Sigmoid colon (tissue), 7 donors: ENCODE results near the gene GLIS1. TPM values are rescaled to one million over a fixed set of nuclear protein-coding genes. Genes with fewer than 3 reads are reported as not detected.
"Not testable (repeated sequence)": the region's sequence is repeated elsewhere in the genome, so short reads cannot be mapped to it uniquely, and the experiment has no call there.

Source experiments
- DNase-seq: peaks from one replicate; pipeline ENCODE4 v3.0.0-alpha.2; 2019
- H3K27ac ChIP-seq, 4 donors: fragments of 200-600 bp; sonication (generic); one replicate each; pipeline ENCODE4 v1.5.1; 2016 to 2019; ENCODE audit warnings: mild to moderate bottlenecking in 1 of 4
- H3K27me3 ChIP-seq, 3 donors: fragments of 200-600 bp; sonication (generic); one replicate each; pipeline ENCODE4 v1.5.1; 2019; ENCODE audit warnings: mild to moderate bottlenecking in 1 of 3
- H3K36me3 ChIP-seq, 4 donors: fragments of 200-600 bp; sonication (generic); one replicate each; pipeline ENCODE4 v1.5.1; 2016 to 2019
- H3K4me1 ChIP-seq, 4 donors: fragments of 200-600 bp; sonication (generic); one replicate each; pipeline ENCODE4 v1.5.1; 2017 to 2019
- H3K4me3 ChIP-seq, 4 donors: fragments of 200-600 bp; sonication (generic); one replicate each; pipeline ENCODE4 v1.5.1; 2017 to 2019; ENCODE audit warnings: mild to moderate bottlenecking in 2 of 4, moderate library complexity in 1 of 4
- H3K9me3 ChIP-seq, 4 donors: fragments of 200-600 bp in 3 of 4; sonication (generic) in 3 of 4; one replicate each; pipeline versions ENCODE4 v1.5.1 to v1.6.1; 2013 to 2019
- CTCF ChIP-seq, 4 experiments: fragments of 450-650 bp in 3 of 4; fragments of 200-600 bp in 1 of 4; IDR thresholded peaks; one replicate each; pipeline ENCODE4 v1.5.1; 2016 to 2019; ENCODE audit warnings: antibody characterized with exemption in 4 of 4, mild to moderate bottlenecking in 3 of 4, moderate library complexity in 2 of 4
- EP300 ChIP-seq, 4 donors: sonication (generic); formaldehyde crosslinking; IDR thresholded peaks; one replicate each; pipeline ENCODE4 v1.6.1; 2017; ENCODE audit warnings: antibody characterized with exemption in 4 of 4
- POLR2A ChIP-seq, 2 donors: fragments of 450-650 bp; IDR thresholded peaks; one replicate each; pipeline ENCODE4 v1.6.1; 2016; ENCODE audit warnings: antibody characterized with exemption in 2 of 2, mild to moderate bottlenecking in 2 of 2, moderate library complexity in 2 of 2
- POLR2AphosphoS5 ChIP-seq, 4 donors: sonication (generic); formaldehyde crosslinking; IDR thresholded peaks; one replicate each; pipeline ENCODE4 v1.6.1; 2017; ENCODE audit warnings: antibody characterized with exemption in 4 of 4
- WGBS, 2 donors: extraction: QIAGEN DNeasy Blood & Tissue Kit; methylation state at CpG; one replicate each; pipeline ENCODE4 v1.1.7; 2013; 5-methylcytosine and 5-hydroxymethylcytosine counted together
- intact Hi-C: fragments of 100-400 bp; cut with DNase I; formaldehyde crosslinking; loops from one replicate; pipeline ENCODE4 v1.15.1; 2023
- polyA plus RNA-seq, 3 donors: library from polyadenylated mRNA; stranded (reverse); fragments of 200-250 nt; gene quantifications; one replicate each; pipeline ENCODE4 v1.2.3, GENCODE V29; 2013
- total RNA-seq, 4 donors: library from RNA; depleted of rRNA; stranded (reverse); fragments of >200 nt; gene quantifications; one replicate each; pipeline ENCODE4 v1.1.0, GENCODE V29; 2016
- donor health status: healthy with polysubstance abuse.
- donor health status: Bipolar disorder and iron deficiency.
- donor health status: healthy.

Gene GLIS1
- total and polyA plus RNA-seq, 7 donors, result 0.16 to 0.83 (median 0.32) TPM; not detected in 4

GRCh38 chr1:53556657-53557227 is 182.2 kb downstream of the GLIS1 start:
- peak; percentile 42 for DNase-seq
- TF ChIP-seq EP300 (IDR thresholded peaks at IDR 0.05) (no peak), POLR2A (IDR thresholded peaks at IDR 0.05) (no peak), POLR2AphosphoS5 (IDR thresholded peaks at IDR 0.05) (no peak), CTCF (IDR thresholded peaks at IDR 0.05) (no peak)
- intact Hi-C loops, result no loop called here
- peaks cover 0 to 8% (median 7%) of the 10 kb centered on the region in 4 donors for H3K4me1 ChIP-seq
- no peaks in the 10 kb centered on the region for H3K9me3 ChIP-seq
- H3K27me3 ChIP-seq, result no peaks in the 10 kb centered on the region
- WGBS, 2 donors, result 92 to 98% methylated on average over 3 of the region's 3 CpGs
- no peaks in the 10 kb centered on the region for H3K36me3 ChIP-seq
- no peak overlapping the region for H3K27ac ChIP-seq
- no peak overlapping the region for H3K4me3 ChIP-seq

- DNase-seq, H3K4me1 ChIP-seq, intact Hi-C loops, H3K27ac ChIP-seq, H3K4me3 ChIP-seq, H3K36me3 ChIP-seq, H3K27me3 ChIP-seq, H3K9me3 ChIP-seq: not testable (repeated sequence)
- WGBS, 2 donors, result 92 to 95% methylated on average over 2 of the region's 2 CpGs
Measured at GRCh38 chr1:53555620-53556326, 183.2 kb downstream of the GLIS1 start.

- H3K27me3 ChIP-seq, result no peaks in the 10 kb centered on the region
- no peaks in the 10 kb centered on the region for H3K4me1 ChIP-seq
- TF ChIP-seq POLR2AphosphoS5 (IDR thresholded peaks at IDR 0.05) (no peak), CTCF (IDR thresholded peaks at IDR 0.05) (no peak), POLR2A (IDR thresholded peaks at IDR 0.05) (no peak), EP300 (IDR thresholded peaks at IDR 0.05) (no peak)
- H3K27ac ChIP-seq, result no peak overlapping the region
- DNase-seq, result peak; percentile 51
- WGBS, 2 donors, result 80 to 89% methylated on average over 11 of the region's 11 CpGs
- no peaks in the 10 kb centered on the region for H3K36me3 ChIP-seq
- no peaks in the 10 kb centered on the region for H3K9me3 ChIP-seq
- intact Hi-C loops, result no loop called here
- no peak overlapping the region for H3K4me3 ChIP-seq
Measured at GRCh38 chr1:53554592-53555305, 184.2 kb downstream of the GLIS1 start.

GRCh38 chr1:53553734-53554509 is 185.0 kb downstream of the GLIS1 start:
- Histone ChIP-seq H3K36me3 (no peaks in the 10 kb centered on the region), H3K4me1 (no peaks in the 10 kb centered on the region), H3K27me3 (no peaks in the 10 kb centered on the region), H3K9me3 (no peaks in the 10 kb centered on the region), H3K4me3 (no peak overlapping the region), H3K27ac (no peak overlapping the region)
- intact Hi-C loops, result no loop called here
- DNase-seq, result peak; percentile 32
- TF ChIP-seq POLR2A (IDR thresholded peaks at IDR 0.05), result no peak
- TF ChIP-seq POLR2AphosphoS5 (IDR thresholded peaks at IDR 0.05), result no peak
- no peak for TF ChIP-seq EP300 (IDR thresholded peaks at IDR 0.05)
- no peak for TF ChIP-seq CTCF (IDR thresholded peaks at IDR 0.05)
- WGBS, 2 donors, result 78 to 84% methylated on average over 8 of the region's 8 CpGs
